SK-N-SH treated with all-trans-retinoic acid at 6 μM for 48 hours (cell line): ENCODE measurements around the gene OVOL2.

Source experiments
- ESRRG ChIP-seq: fragments of 250-450 bp; sonication (Bioruptor Pico); IDR thresholded peaks from 2 replicates; pipeline ENCODE4 v1.6.1; 2021; ENCODE audit warnings: mild to moderate bottlenecking
- GLIS3 ChIP-seq: fragments of 250-450 bp; sonication (Bioruptor Pico); IDR thresholded peaks from 2 replicates; pipeline ENCODE4 v1.5.0; 2020; ENCODE audit warnings: mild to moderate bottlenecking, moderate library complexity
- ZNF8 ChIP-seq: fragments of 450-650 bp; formaldehyde crosslinking; IDR thresholded peaks from 2 replicates; pipeline ENCODE4 v1.5.0; 2020; ENCODE audit warnings: mild to moderate bottlenecking, moderate library complexity

GRCh38 chr20:18039063-18039462 is 18.7 kb downstream of the OVOL2 start:
- TF ChIP-seq ESRRG (CRISPR knock-in tag) (no peak), ZNF8 (CRISPR knock-in tag) (no peak), GLIS3 (CRISPR knock-in tag) (no peak)
